ENCODE data around the gene KLHL17. TPM values are rescaled to one million over a fixed set of nuclear protein-coding genes. Genes with fewer than 3 reads are reported as not detected.

KLHL17 gene
- polyA plus RNA-seq, 4 donors = 3.9 to 11.9 (median 6.8) TPM

GRCh38 chr1:915295-916172 lies 44.9 kb upstream of the KLHL17 start:
- peaks cover 10 to 70% (median 16%) of the 10 kb centered on the region in 3 donors for H3K27me3 ChIP-seq (ENCODE audit: control insufficient read depth in 3 of 3, insufficient read depth in 3 of 3, low read length in 3 of 3)
- H3K4me3 ChIP-seq (ENCODE audit: low read depth in 1 of 3, low read length in 3 of 3) = no peak overlapping the region
- FAIRE-seq = no peak
- 27 to 66% (median 52%) methylated on average over 28 of the region's 28 CpGs for WGBS, 3 donors
- DNase-seq = no peak
- peaks cover 0 to 53% (median 0%) of the 10 kb centered on the region in 3 donors for H3K4me1 ChIP-seq (ENCODE audit: control insufficient read depth in 3 of 3, insufficient read depth in 2 of 3, low read depth in 1 of 3, low read length in 2 of 3)
- H3K9me3 ChIP-seq (ENCODE audit: control insufficient read depth in 2 of 2, insufficient read depth in 1 of 2, low read depth in 1 of 2, low read length in 1 of 2) = no peaks in the 10 kb centered on the region
- H3K36me3 ChIP-seq (ENCODE audit: control insufficient read depth in 3 of 3, insufficient read depth in 2 of 3, low read depth in 1 of 3, low read length in 3 of 3) = no peaks in the 10 kb centered on the region
- H3K27ac ChIP-seq (ENCODE audit: low read depth in 1 of 3, low read length in 2 of 3) = no peak overlapping the region

- 11 to 31% (median 23%) methylated on average over 31 of the region's 31 CpGs for WGBS, 3 donors
- no peak overlapping the region for H3K27ac ChIP-seq (ENCODE audit: low read depth in 1 of 3, low read length in 2 of 3)
- no peak overlapping the region for H3K4me3 ChIP-seq (ENCODE audit: low read depth in 1 of 3, low read length in 3 of 3)
- H3K36me3 ChIP-seq (ENCODE audit: control insufficient read depth in 3 of 3, insufficient read depth in 2 of 3, low read depth in 1 of 3, low read length in 3 of 3) = no peaks in the 10 kb centered on the region
- DNase-seq = peak; percentile 44 to 66
- H3K9me3 ChIP-seq (ENCODE audit: control insufficient read depth in 2 of 2, insufficient read depth in 1 of 2, low read depth in 1 of 2, low read length in 1 of 2) = no peaks in the 10 kb centered on the region
- peaks cover 11 to 70% (median 16%) of the 10 kb centered on the region in 3 donors for H3K27me3 ChIP-seq (ENCODE audit: control insufficient read depth in 3 of 3, insufficient read depth in 3 of 3, low read length in 3 of 3)
- peaks cover 0 to 52% (median 0%) of the 10 kb centered on the region in 3 donors for H3K4me1 ChIP-seq (ENCODE audit: control insufficient read depth in 3 of 3, insufficient read depth in 2 of 3, low read depth in 1 of 3, low read length in 2 of 3)
- FAIRE-seq = no peak
Measured at GRCh38 chr1:916173-917075, 44.0 kb upstream of the KLHL17 start.

GRCh38 chr1:917076-917459 lies 43.3 kb upstream of the KLHL17 start:
- whole genome bisulfite sequencing, 3 donors = 7 to 38% (median 34%) methylated on average over 7 of the region's 7 CpGs
- DNase-seq = no peak
- Histone ChIP-seq H3K9me3 (ENCODE audit: control insufficient read depth in 2 of 2, insufficient read depth in 1 of 2, low read depth in 1 of 2, low read length in 1 of 2) (no peaks in the 10 kb centered on the region), H3K27ac (ENCODE audit: low read depth in 1 of 3, low read length in 2 of 3) (no peak overlapping the region), H3K27me3 (ENCODE audit: control insufficient read depth in 3 of 3, insufficient read depth in 3 of 3, low read length in 3 of 3) (peaks cover 11 to 72% (median 13%) of the 10 kb centered on the region in 3 donors), H3K4me1 (ENCODE audit: control insufficient read depth in 3 of 3, insufficient read depth in 2 of 3, low read depth in 1 of 3, low read length in 2 of 3) (peaks cover 0 to 46% (median 0%) of the 10 kb centered on the region in 3 donors), H3K36me3 (ENCODE audit: control insufficient read depth in 3 of 3, insufficient read depth in 2 of 3, low read depth in 1 of 3, low read length in 3 of 3) (no peaks in the 10 kb centered on the region), H3K4me3 (ENCODE audit: low read depth in 1 of 3, low read length in 3 of 3) (no peak overlapping the region)
- no peak for FAIRE-seq

GRCh38 chr1:917466-918091 lies 42.8 kb upstream of the KLHL17 start:
- Histone ChIP-seq H3K4me3 (ENCODE audit: low read depth in 1 of 3, low read length in 3 of 3) (no peak overlapping the region), H3K36me3 (ENCODE audit: control insufficient read depth in 3 of 3, insufficient read depth in 2 of 3, low read depth in 1 of 3, low read length in 3 of 3) (no peaks in the 10 kb centered on the region), H3K9me3 (ENCODE audit: control insufficient read depth in 2 of 2, insufficient read depth in 1 of 2, low read depth in 1 of 2, low read length in 1 of 2) (no peaks in the 10 kb centered on the region), H3K4me1 (ENCODE audit: control insufficient read depth in 3 of 3, insufficient read depth in 2 of 3, low read depth in 1 of 3, low read length in 2 of 3) (peaks cover 0 to 41% (median 0%) of the 10 kb centered on the region in 3 donors), H3K27ac (ENCODE audit: low read depth in 1 of 3, low read length in 2 of 3) (no peak overlapping the region), H3K27me3 (ENCODE audit: control insufficient read depth in 3 of 3, insufficient read depth in 3 of 3, low read length in 3 of 3) (peaks cover 11 to 72% (median 12%) of the 10 kb centered on the region in 3 donors)
- 22 to 46% (median 34%) methylated on average over 21 to 22 of the region's 22 CpGs for WGBS, 3 donors
- DNase-seq = no peak
- no peak for FAIRE-seq

GRCh38 chr1:918353-918752 lies 42.0 kb upstream of the KLHL17 start:
- DNase-seq (no peak), FAIRE-seq (no peak)
- H3K36me3 ChIP-seq (ENCODE audit: control insufficient read depth in 3 of 3, insufficient read depth in 2 of 3, low read depth in 1 of 3, low read length in 3 of 3) = peaks cover 0 to 3% (median 0%) of the 10 kb centered on the region in 3 donors
- WGBS, 3 donors = 73 to 79% (median 77%) methylated on average over 15 of the region's 15 CpGs
- peaks cover 8 to 74% (median 16%) of the 10 kb centered on the region in 3 donors for H3K27me3 ChIP-seq (ENCODE audit: control insufficient read depth in 3 of 3, insufficient read depth in 3 of 3, low read length in 3 of 3)
- H3K9me3 ChIP-seq (ENCODE audit: control insufficient read depth in 2 of 2, insufficient read depth in 1 of 2, low read depth in 1 of 2, low read length in 1 of 2) = no peaks in the 10 kb centered on the region
- H3K4me1 ChIP-seq (ENCODE audit: control insufficient read depth in 3 of 3, insufficient read depth in 2 of 3, low read depth in 1 of 3, low read length in 2 of 3) = peaks cover 0 to 44% (median under 1%) of the 10 kb centered on the region in 3 donors
- H3K4me3 ChIP-seq (ENCODE audit: low read depth in 1 of 3, low read length in 3 of 3) = no peak overlapping the region
- H3K27ac ChIP-seq (ENCODE audit: low read depth in 1 of 3, low read length in 2 of 3) = no peak overlapping the region

GRCh38 chr1:918843-919242 lies 41.5 kb upstream of the KLHL17 start:
- DNase-seq (no peak), FAIRE-seq (no peak)
- no peak overlapping the region for H3K4me3 ChIP-seq (ENCODE audit: low read depth in 1 of 3, low read length in 3 of 3)
- H3K27ac ChIP-seq (ENCODE audit: low read depth in 1 of 3, low read length in 2 of 3) = no peak overlapping the region
- peaks cover 0 to 47% (median 2%) of the 10 kb centered on the region in 3 donors for H3K4me1 ChIP-seq (ENCODE audit: control insufficient read depth in 3 of 3, insufficient read depth in 2 of 3, low read depth in 1 of 3, low read length in 2 of 3)
- no peaks in the 10 kb centered on the region for H3K9me3 ChIP-seq (ENCODE audit: control insufficient read depth in 2 of 2, insufficient read depth in 1 of 2, low read depth in 1 of 2, low read length in 1 of 2)
- peaks cover 0 to 3% (median 0%) of the 10 kb centered on the region in 3 donors for H3K36me3 ChIP-seq (ENCODE audit: control insufficient read depth in 3 of 3, insufficient read depth in 2 of 3, low read depth in 1 of 3, low read length in 3 of 3)
- H3K27me3 ChIP-seq (ENCODE audit: control insufficient read depth in 3 of 3, insufficient read depth in 3 of 3, low read length in 3 of 3) = peaks cover 6 to 76% (median 16%) of the 10 kb centered on the region in 3 donors
- 45 to 70% (median 46%) methylated on average over 6 of the region's 6 CpGs for WGBS, 3 donors

- Histone ChIP-seq H3K27ac (ENCODE audit: low read depth in 1 of 3, low read length in 2 of 3) (no peak overlapping the region), H3K27me3 (ENCODE audit: control insufficient read depth in 3 of 3, insufficient read depth in 3 of 3, low read length in 3 of 3) (peaks cover 9 to 71% (median 16%) of the 10 kb centered on the region in 3 donors), H3K9me3 (ENCODE audit: control insufficient read depth in 2 of 2, insufficient read depth in 1 of 2, low read depth in 1 of 2, low read length in 1 of 2) (no peaks in the 10 kb centered on the region), H3K36me3 (ENCODE audit: control insufficient read depth in 3 of 3, insufficient read depth in 2 of 3, low read depth in 1 of 3, low read length in 3 of 3) (peaks cover 0 to 3% (median 0%) of the 10 kb centered on the region in 3 donors), H3K4me3 (ENCODE audit: low read depth in 1 of 3, low read length in 3 of 3) (no peak overlapping the region), H3K4me1 (ENCODE audit: control insufficient read depth in 3 of 3, insufficient read depth in 2 of 3, low read depth in 1 of 3, low read length in 2 of 3) (peaks cover 0 to 47% (median 2%) of the 10 kb centered on the region in 3 donors)
- WGBS, 3 donors = 55 to 76% (median 56%) methylated on average over 29 of the region's 29 CpGs
- FAIRE-seq = no peak
- DNase-seq = no peak
Measured at GRCh38 chr1:919271-919872, 41.0 kb upstream of the KLHL17 start.
